Aorta (tissue), 5 donors: ENCODE measurements around the gene CTNND1. TPM values are rescaled to one million over a fixed set of nuclear protein-coding genes. Genes with fewer than 3 reads are reported as not detected.

Experiments used
- ATAC-seq: fragments of 200-7000 bp; cut with Tn5 transposase; one replicate; pipeline ENCODE4 v1.9.1; 2022; ENCODE audit warnings: moderate library complexity; ENCODE audit not compliant: low FRiP score
- DNase-seq, 2 donors: peaks; one replicate each; pipeline ENCODE4 v3.0.0-alpha.2; 2020
- H3K27ac ChIP-seq, 2 donors: one replicate each; pipeline ENCODE4 v1.5.1; 2013; ENCODE audit warnings: low read length in 2 of 2, mild to moderate bottlenecking in 2 of 2, moderate library complexity in 2 of 2, control low read depth in 1 of 2, inconsistent platforms in 1 of 2, low read depth in 1 of 2
- H3K27me3 ChIP-seq, 2 donors: one replicate each; pipeline ENCODE4 v1.6.1; 2013; ENCODE audit warnings: control low read depth in 1 of 2, low read length in 1 of 2, mild to moderate bottlenecking in 1 of 2, moderate library complexity in 1 of 2; ENCODE audit not compliant: insufficient read depth in 2 of 2, control insufficient read depth in 1 of 2
- H3K36me3 ChIP-seq, 2 donors: one replicate each; pipeline ENCODE4 v1.6.1; 2013; ENCODE audit warnings: control low read depth in 1 of 2, low read length in 1 of 2, mild to moderate bottlenecking in 1 of 2; ENCODE audit not compliant: insufficient read depth in 2 of 2, control insufficient read depth in 1 of 2
- H3K4me1 ChIP-seq, 2 donors: one replicate each; pipeline ENCODE4 v1.6.1; 2013; ENCODE audit warnings: low read length in 2 of 2, control low read depth in 1 of 2, mild to moderate bottlenecking in 1 of 2, moderate library complexity in 1 of 2; ENCODE audit not compliant: insufficient read depth in 2 of 2, control insufficient read depth in 1 of 2
- H3K4me3 ChIP-seq, 2 donors: one replicate each; pipeline ENCODE4 v1.5.1; 2013; ENCODE audit warnings: low read length in 2 of 2, control low read depth in 1 of 2, mild to moderate bottlenecking in 1 of 2
- H3K9me3 ChIP-seq: one replicate; pipeline ENCODE4 v1.6.1; 2013; ENCODE audit warnings: mild to moderate bottlenecking, low read length; ENCODE audit not compliant: control insufficient read depth
- WGBS, 2 donors: extraction: QIAGEN DNeasy Blood & Tissue Kit; methylation state at CpG; one replicate each; pipeline ENCODE4 v1.1.7; 2013; 5-methylcytosine and 5-hydroxymethylcytosine counted together
- intact Hi-C, 2 donors: fragments of 100-400 bp; cut with DNase I; formaldehyde crosslinking; loops; one replicate each; pipeline versions ENCODE4 v1.14.2 to v1.15.0; 2022
- polyA plus RNA-seq, 2 donors: library from polyadenylated mRNA; stranded (reverse); fragments of 200-250 nt; gene quantifications; one replicate each; pipeline ENCODE4 v1.2.3, GENCODE V29; 2013
- total RNA-seq, 2 donors: library from RNA; stranded (reverse); fragmentation: NEBNext Ultra II Directional; extraction: Animal tissue kit (Norgen Biotek cat#: 25700); gene quantifications; one replicate each; pipeline ENCODE4 v1.2.1, GENCODE V29; 2021
- donor health status: healthy with polysubstance abuse.
- donor health status: Bipolar disorder and iron deficiency.
- donor health status: DM: no; HTN: no; CAD: no.
- donor health status: DM: no; HTN: no; CAD: no.
- donor health status: DM: yes; HTN: yes; CAD: no.

CTNND1 gene
- total and polyA plus RNA-seq, 4 donors, result 31.6 to 213 (median 101) TPM

DNA sequence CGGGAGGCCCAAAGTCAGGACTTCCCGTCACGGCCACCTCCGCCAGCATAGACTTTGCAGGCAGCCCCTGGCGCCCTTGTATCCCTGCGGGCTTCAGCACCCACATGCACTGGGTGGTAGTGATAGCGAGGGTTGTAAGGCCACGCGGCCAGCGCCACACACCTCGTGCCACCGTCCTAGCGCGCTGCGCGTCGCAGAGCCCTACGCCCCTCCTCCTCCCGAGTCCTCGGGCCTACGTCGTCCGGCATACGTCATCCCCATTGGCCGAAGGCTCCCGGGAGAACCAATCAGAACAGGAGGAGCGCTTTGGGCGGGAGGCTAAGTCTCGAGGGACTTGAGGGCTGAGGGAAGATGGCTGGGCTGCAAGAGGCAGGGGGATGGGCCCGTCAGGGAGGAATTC, 8.6 kb upstream of the CTNND1 start:
- DNase-seq (no peak), ATAC-seq (no peak)
- H3K4me1 ChIP-seq, result no peaks in the 10 kb centered on the region
- intact Hi-C loops, result no loop called here
- H3K36me3 ChIP-seq, result no peaks in the 10 kb centered on the region
- H3K27ac ChIP-seq, result no peak overlapping the region
- WGBS, 2 donors, result 94 to 96% methylated on average over 30 of the region's 30 CpGs
- H3K27me3 ChIP-seq, result no peaks in the 10 kb centered on the region
- no peaks in the 10 kb centered on the region for H3K9me3 ChIP-seq
- no peak overlapping the region for H3K4me3 ChIP-seq

DNA sequence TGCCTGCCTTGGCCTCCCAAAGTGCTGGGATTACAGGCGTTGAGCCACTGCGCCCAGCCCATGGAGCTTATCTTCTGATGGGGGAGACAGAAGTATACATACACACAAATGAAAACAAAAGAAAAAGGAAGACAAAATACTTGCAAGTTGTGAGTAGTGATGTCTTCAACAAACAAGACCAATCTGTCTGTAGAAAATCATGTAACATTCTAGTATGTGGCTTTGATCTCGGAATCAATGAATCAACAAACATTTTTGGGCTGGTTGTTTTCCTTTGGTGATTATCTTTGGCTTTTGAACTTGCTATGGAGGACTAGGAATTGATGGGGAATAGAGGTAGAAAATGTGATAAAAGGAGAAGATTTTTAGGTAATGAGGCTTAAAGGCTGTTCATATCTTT, 3.4 kb upstream of the CTNND1 start:
- no peak overlapping the region for H3K4me3 ChIP-seq
- WGBS, 2 donors, result 81 to 84% methylated on average over 3 of the region's 3 CpGs
- DNase-seq (no peak), ATAC-seq (no peak)
- H3K27ac ChIP-seq, result no peak overlapping the region
- no peaks in the 10 kb centered on the region for H3K9me3 ChIP-seq
- H3K36me3 ChIP-seq, result no peaks in the 10 kb centered on the region
- no peaks in the 10 kb centered on the region for H3K4me1 ChIP-seq
- no peaks in the 10 kb centered on the region for H3K27me3 ChIP-seq
- intact Hi-C loops, result loop anchor here in 1 of 2 donors (5.0 kb wide), 1 partner anchor 51 kb away; no protein-coding TSS in a partner anchor

DNA sequence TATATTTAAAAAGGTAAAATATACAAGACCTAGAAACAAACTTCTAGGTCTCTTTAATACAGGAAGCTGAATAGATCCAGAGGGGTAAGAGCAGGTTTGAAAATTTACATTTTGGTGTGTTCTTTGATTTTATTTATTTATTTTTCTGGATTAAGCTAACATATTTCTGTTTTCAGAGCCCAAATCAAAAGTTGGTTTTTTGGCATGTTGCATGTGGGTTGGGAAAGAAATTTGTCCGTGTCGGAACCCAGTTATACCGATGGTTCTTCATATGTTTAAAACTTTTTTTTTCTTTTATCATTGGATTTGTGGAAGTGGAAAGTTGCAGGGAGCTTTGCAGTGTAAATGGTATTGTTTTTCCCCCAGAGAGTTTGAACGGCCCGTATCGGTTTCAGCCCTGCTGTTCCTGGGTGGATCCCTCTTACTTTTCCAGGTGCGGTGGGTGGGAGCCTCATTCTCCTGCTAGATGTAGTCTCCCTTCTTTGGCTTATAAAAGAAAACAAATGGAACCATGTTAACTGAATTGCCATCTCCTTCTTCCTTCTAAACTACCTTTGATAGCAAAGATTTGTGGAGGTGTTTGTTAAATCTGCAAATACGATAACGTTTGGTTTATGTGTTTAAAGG, 746 bp downstream of the CTNND1 start:
- H3K36me3 ChIP-seq, result no peaks in the 10 kb centered on the region
- peak overlapping the region in 1 of 2 donors; percentile 59 for H3K27ac ChIP-seq
- no peaks in the 10 kb centered on the region for H3K9me3 ChIP-seq
- WGBS, 2 donors, result 0 to 1% methylated on average over 9 of the region's 9 CpGs
- ATAC-seq (no peak), DNase-seq (no peak)
- peaks cover 2 to 17% of the 10 kb centered on the region in 2 donors for H3K4me1 ChIP-seq
- H3K4me3 ChIP-seq, result peak overlapping the region; percentile 93 to 99
- intact Hi-C loops, result loop anchor here (5.0 kb wide), 1 partner anchor 35 kb away; no protein-coding TSS in a partner anchor
- H3K27me3 ChIP-seq, result no peaks in the 10 kb centered on the region

DNA sequence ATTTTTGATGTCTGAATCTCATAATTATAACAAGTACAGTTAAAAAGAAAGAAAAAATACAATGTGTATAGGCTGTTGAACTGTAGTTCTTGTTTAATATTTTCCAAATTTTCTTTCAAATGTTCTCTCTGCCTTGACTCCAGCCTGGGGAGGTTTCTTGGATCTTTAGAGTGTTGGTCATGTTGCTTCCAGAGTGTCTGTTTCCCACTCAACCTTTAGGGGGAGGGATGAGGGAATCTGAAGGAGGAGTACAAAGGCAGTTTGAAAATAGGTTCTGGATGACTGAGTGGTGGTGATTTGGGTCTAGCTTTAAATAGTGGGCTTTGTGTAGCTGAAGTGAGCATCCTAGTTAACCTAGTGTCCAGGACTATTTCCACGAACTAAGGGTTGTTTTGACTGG, 2.0 kb downstream of the CTNND1 start:
- Histone ChIP-seq H3K9me3 (no peaks in the 10 kb centered on the region), H3K4me1 (peaks cover 3 to 17% of the 10 kb centered on the region in 2 donors), H3K27ac (peak overlapping the region in 1 of 2 donors; percentile 22), H3K27me3 (no peaks in the 10 kb centered on the region), H3K36me3 (no peaks in the 10 kb centered on the region), H3K4me3 (peak overlapping the region; percentile 93 to 99)
- intact Hi-C loops, result loop anchor here (5.0 kb wide), 1 partner anchor 34 kb away; no protein-coding TSS in a partner anchor
- no peak for DNase-seq
- peak; percentile 56 for ATAC-seq
- WGBS, 2 donors, result 0 to 4% methylated on average over 1 of the region's 1 CpG

DNA sequence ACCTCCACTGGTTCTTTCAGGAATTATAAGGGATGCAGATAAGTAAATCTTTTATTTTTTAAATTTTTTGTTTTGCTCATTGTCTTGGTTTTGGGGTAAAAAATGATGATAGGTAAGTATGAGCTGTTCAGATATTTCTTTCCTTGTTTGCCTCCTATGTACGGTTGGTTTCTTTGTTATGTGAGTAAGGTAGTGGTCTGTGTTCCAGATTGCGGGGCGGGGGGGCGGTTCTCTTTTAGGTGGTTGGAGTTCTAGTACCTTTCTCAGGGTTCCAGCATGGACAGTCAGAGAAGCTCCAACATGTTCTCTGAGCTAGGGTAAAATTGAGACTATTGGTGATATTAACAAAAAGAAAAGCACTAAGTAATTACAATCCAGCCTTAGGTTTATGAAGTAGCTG, 2.4 kb downstream of the CTNND1 start:
- Histone ChIP-seq H3K27ac (peak overlapping the region in 1 of 2 donors; percentile 22), H3K4me1 (peaks cover 4 to 17% of the 10 kb centered on the region in 2 donors)

DNA sequence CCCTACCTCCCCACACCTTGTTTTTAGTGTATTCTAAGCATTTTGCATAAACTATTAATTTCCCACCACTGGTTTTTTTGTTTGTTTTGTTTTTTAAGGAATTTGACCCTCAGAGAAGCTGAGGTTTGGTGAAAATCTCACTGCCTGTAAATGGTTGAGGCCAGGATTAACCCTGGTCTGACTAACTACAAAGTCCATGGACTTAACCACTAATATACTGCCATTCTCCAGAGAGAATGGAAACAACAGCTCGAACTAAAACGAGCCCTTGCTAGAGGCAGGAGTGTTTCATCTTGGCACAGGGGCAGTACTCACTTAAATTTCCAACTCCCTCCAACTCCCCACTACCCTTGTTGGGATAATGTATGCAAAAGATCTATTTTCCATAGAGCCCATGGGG, 3.0 kb downstream of the CTNND1 start:
- DNase-seq, result no peak
- Histone ChIP-seq H3K9me3 (no peaks in the 10 kb centered on the region), H3K27ac (no peak overlapping the region), H3K4me3 (peak overlapping the region; percentile 48 to 99), H3K4me1 (peaks cover 4 to 17% of the 10 kb centered on the region in 2 donors), H3K27me3 (no peaks in the 10 kb centered on the region), H3K36me3 (no peaks in the 10 kb centered on the region)
- ATAC-seq, result no peak
- 0 to 2% methylated on average over 2 of the region's 2 CpGs for WGBS, 2 donors
- intact Hi-C loops, result loop anchor here (5.0 kb wide), 1 partner anchor 33 kb away; no protein-coding TSS in a partner anchor

More for the DNA sequence above, 2.4 kb downstream of the CTNND1 start:
- Histone ChIP-seq H3K9me3 (no peaks in the 10 kb centered on the region), H3K4me3 (peak overlapping the region; percentile 93 to 99), H3K27me3 (no peaks in the 10 kb centered on the region), H3K36me3 (no peaks in the 10 kb centered on the region)
- 9 to 12% methylated on average over 4 of the region's 4 CpGs for WGBS, 2 donors
- DNase-seq, result no peak
- no peak for ATAC-seq
- intact Hi-C loops, result loop anchor here (5.0 kb wide), 1 partner anchor 33 kb away; no protein-coding TSS in a partner anchor

DNA sequence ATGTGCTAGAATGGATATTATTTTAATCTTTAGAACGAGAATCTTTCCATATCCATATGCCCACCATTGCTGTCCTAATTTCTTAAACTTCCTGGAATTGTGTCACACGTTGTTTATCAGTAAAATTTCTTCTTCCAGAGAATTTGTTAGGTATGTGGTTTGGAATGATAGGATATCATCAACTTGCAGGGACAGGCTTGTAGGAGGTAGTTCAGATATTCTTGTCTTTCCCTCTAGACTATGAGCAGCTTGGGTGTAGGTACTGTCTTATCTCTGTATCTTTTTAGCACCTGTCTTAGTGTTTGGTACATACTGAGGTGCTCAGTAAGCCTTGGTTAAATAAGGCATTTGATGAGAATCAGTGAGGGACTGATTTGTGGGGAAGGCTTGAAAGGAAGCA, 3.4 kb downstream of the CTNND1 start:
- peaks cover 4 to 17% of the 10 kb centered on the region in 2 donors for H3K4me1 ChIP-seq
- intact Hi-C loops, result loop anchor here (5.0 kb wide), 1 partner anchor 32 kb away; no protein-coding TSS in a partner anchor

DNA sequence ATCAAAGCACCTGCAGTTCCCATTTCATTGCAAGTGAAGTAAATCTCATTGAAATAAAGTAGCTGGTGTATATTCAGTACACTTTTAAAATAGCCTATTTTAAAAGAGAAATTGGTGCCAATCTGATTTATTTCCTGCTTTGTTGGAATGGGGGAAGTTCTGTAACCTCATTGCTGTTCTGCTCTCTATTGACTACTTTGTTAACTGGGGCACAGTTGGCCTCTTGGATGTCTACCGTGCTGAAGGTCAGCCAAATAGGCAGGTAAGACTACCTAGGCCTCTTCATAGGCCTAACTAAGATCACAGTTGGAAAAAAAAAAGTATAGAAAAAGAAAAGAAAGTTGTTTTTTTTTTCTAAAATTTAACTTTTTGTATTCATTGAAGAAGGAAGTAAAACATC, 9.2 kb downstream of the CTNND1 start:
- Histone ChIP-seq H3K27ac (no peak overlapping the region), H3K4me1 (peaks cover 5 to 22% of the 10 kb centered on the region in 2 donors), H3K4me3 (no peak overlapping the region), H3K27me3 (no peaks in the 10 kb centered on the region), H3K9me3 (no peaks in the 10 kb centered on the region), H3K36me3 (no peaks in the 10 kb centered on the region)
- intact Hi-C loops, result no loop called here
- no peak for ATAC-seq
- 47 to 57% methylated on average over 1 of the region's 1 CpG for WGBS, 2 donors
- DNase-seq, result no peak

More for the DNA sequence above, 3.4 kb downstream of the CTNND1 start:
- peak overlapping the region; percentile 48 to 99 for H3K4me3 ChIP-seq
- no peak overlapping the region for H3K27ac ChIP-seq
- DNase-seq (no peak), ATAC-seq (no peak)
- no peaks in the 10 kb centered on the region for H3K27me3 ChIP-seq
- 3 to 4% methylated on average over 2 of the region's 2 CpGs for WGBS, 2 donors
- no peaks in the 10 kb centered on the region for H3K9me3 ChIP-seq
- H3K36me3 ChIP-seq, result no peaks in the 10 kb centered on the region

DNA sequence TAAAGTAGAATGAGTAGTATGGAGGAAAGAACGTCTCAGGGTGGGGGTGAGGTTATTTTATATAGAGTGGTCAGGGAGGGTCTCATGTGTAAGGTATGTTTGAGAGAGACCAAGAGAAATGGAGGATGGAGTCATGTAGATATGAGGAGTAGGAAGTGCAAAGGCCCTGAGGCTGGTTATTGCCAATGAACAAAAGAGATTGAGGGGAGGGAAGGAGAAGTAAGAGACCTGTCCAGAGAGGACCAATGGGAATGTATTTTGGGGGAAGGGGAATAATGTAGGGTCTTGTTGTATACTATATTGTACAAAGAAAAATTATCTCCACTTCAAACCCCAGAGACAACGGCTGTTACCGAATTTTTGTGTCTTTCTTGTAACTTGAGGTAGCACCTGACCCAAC, 9.8 kb downstream of the CTNND1 start:
- 88 to 91% methylated on average over 3 of the region's 3 CpGs for WGBS, 2 donors
- no peak for ATAC-seq
- Histone ChIP-seq H3K9me3 (no peaks in the 10 kb centered on the region), H3K27me3 (no peaks in the 10 kb centered on the region), H3K4me1 (peaks cover 9 to 26% of the 10 kb centered on the region in 2 donors), H3K4me3 (no peak overlapping the region), H3K27ac (no peak overlapping the region), H3K36me3 (no peaks in the 10 kb centered on the region)
- DNase-seq, result no peak
- intact Hi-C loops, result no loop called here
